Measurements from ENCODE around the gene FOLR2. TPM values are rescaled to one million over a fixed set of nuclear protein-coding genes. Genes with fewer than 3 reads are reported as not detected.

The FOLR2 gene
- polyA plus RNA-seq, 1 of the 3 experiments (the other 2 are of a cell fraction) = not detected

DNA sequence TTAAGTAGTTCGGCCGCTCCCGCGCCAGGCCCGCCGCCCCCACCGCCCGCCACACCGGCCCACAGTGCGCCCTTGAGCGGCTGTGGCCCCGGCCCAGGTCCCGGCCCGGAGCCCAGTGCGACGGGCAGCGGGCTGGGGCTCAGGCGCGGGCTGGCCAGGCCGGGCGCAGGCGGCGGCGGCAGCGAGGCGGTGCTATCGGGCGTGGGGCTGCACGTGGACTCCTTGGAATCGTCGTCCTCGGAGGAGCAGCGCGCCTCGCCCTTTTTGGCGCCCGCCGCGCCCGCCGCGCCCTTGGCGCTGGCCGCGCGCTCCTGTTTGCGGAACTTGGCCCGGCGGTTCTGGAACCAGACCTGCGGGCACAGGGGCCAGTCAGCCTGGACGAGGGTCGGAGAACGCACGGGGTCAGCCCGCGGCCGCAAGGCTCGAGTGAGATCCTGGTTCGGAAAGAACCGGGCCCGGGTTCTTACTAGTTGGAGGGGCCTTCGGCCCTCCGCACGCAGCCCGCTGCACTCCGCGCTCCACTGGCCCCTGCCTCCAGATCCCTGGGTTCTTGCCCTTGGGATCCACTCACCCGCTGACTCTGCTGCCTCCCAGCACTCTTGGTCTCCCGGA, 23.4 kb downstream of the FOLR2 start:
- Histone ChIP-seq H3K9me2 (no peaks in the 10 kb centered on the region), H3K4me3 (ENCODE audit: low read depth in 2 of 2, low read length in 1 of 2) (peak overlapping the region; percentile 49 to 83), H2AFZ (ENCODE audit: low read depth) (no peak overlapping the region), H4K20me1 (ENCODE audit: insufficient read depth) (peaks cover 11% of the 10 kb centered on the region; the same call in 1 of the 2 replicates), H3K27me3 (ENCODE audit: insufficient read depth) (no peaks in the 10 kb centered on the region; the same call in 1 of the 2 replicates), H3K9me3 (no peaks in the 10 kb centered on the region), H3K4me2 (peak overlapping the region; percentile 75), H3F3A (replicated peaks; ENCODE audit: insufficient read depth) (peaks cover 45% of the 10 kb centered on the region), H3K27ac (ENCODE audit: low read depth in 2 of 2, low read length in 1 of 2) (peak overlapping the region; percentile 64 to 90), H3K4me1 (ENCODE audit: control insufficient read depth in 1 of 2, insufficient read depth in 2 of 2, low read depth in 1 of 2, low read length in 1 of 2) (peaks cover 17 to 27% of the 10 kb centered on the region in 2 experiments; a peak in 2 of 4 replicates), H3K79me2 (ENCODE audit: insufficient read depth) (peaks cover 24% of the 10 kb centered on the region), H3K36me3 (replicated peaks in 1 of 2; ENCODE audit: control insufficient read depth in 1 of 2, insufficient read depth in 2 of 2, low read length in 1 of 2) (peaks cover 10 to 36% of the 10 kb centered on the region in 2 experiments), H3K9ac (peak overlapping the region; percentile 50)
- CTCF ChIA-PET = interaction anchor here (1.0 to 19.7 kb wide), 14 partner anchors 15 to 191 kb away, joined by 3 to 314 read pairs (median 4); partner anchors contain the start of genes CLPB and INPPL1
- TF ChIP-seq MAX (IDR thresholded peaks at IDR 0.05; ENCODE audit: low read depth) (peak; percentile 91), TAF1 (IDR thresholded peaks at IDR 0.05; ENCODE audit: borderline replicate concordance, low read depth, low read length) (0 out of 2 replicates have a peak, but pooled peaks have one; percentile 5), SIN3A (IDR thresholded peaks at IDR 0.05; ENCODE audit: borderline replicate concordance, low read depth, low read length) (0 out of 2 replicates have a peak, but pooled peaks have one; percentile 19), CHD2 (IDR thresholded peaks at IDR 0.05; ENCODE audit: low read length, partially characterized antibody) (no peak)
- 26% methylated on average over 33 of the region's 69 CpGs for WGBS (ENCODE audit: low lambda C conversion rate)
- POLR2A ChIA-PET = interaction anchor here (0.6 to 15.5 kb wide), 17 partner anchors 11 to 194 kb away, joined by 3 to 880 read pairs (median 27); partner anchors contain the start of genes CLPB and INPPL1
- no peak for DNase-seq

DNA sequence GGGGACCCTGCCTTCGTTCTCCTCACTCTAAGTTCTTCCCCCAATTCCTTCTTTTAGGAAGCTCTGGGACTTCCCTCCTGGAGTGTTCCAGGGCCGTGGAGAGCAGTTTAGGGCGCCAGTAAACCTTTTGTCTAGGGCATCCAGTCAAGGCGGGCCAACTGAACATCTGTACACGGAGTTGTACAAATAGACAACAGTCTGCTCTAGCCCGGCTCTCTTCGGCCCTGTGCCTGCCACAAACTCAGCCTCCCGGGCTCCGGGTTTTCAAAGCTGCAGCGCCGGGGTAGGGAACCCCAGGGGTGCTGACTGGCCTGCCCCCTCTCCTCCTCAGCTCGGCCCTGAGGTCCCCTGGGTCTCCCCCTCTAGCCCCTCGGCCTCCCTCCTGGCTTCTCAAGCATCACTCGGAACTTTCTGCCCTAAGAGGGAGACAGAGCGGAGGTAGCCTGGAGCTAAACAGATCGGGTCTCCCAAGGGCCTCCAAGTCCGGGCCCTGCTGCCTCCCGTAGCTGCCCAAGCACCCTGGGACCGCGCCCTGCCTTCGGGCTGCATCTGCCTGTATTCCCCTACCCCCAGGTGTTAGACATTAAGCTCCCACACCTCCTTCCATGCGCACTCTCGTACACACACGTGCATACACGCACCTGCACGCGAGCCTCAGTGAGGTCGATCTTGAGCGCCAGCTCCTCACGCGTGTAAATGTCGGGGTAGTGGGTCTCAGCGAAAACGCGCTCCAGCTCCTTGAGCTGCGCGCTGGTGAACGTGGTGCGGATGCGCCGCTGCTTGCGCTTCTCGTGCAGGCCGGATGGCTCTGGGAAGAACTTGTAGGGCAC, 24.1 kb downstream of the FOLR2 start:
- Histone ChIP-seq H2AFZ (ENCODE audit: low read depth) (no peak overlapping the region), H3K4me3 (ENCODE audit: low read depth in 2 of 2, low read length in 1 of 2) (peak overlapping the region; percentile 49 to 83), H3K36me3 (replicated peaks in 1 of 2; ENCODE audit: control insufficient read depth in 1 of 2, insufficient read depth in 2 of 2, low read length in 1 of 2) (peaks cover 10 to 36% of the 10 kb centered on the region in 2 experiments), H3K9me2 (no peaks in the 10 kb centered on the region), H3K9ac (peak overlapping the region; percentile 45), H3F3A (replicated peaks; ENCODE audit: insufficient read depth) (peaks cover 39% of the 10 kb centered on the region), H3K27me3 (ENCODE audit: insufficient read depth) (no peaks in the 10 kb centered on the region; the same call in 1 of the 2 replicates), H3K9me3 (no peaks in the 10 kb centered on the region), H3K4me1 (ENCODE audit: control insufficient read depth in 1 of 2, insufficient read depth in 2 of 2, low read depth in 1 of 2, low read length in 1 of 2) (peaks cover 17 to 27% of the 10 kb centered on the region in 2 experiments; a peak in 2 of 4 replicates), H3K79me2 (ENCODE audit: insufficient read depth) (peaks cover 24% of the 10 kb centered on the region), H3K27ac (ENCODE audit: low read depth in 2 of 2, low read length in 1 of 2) (peak overlapping the region; percentile 64 to 90), H4K20me1 (ENCODE audit: insufficient read depth) (peaks cover 11% of the 10 kb centered on the region; the same call in 1 of the 2 replicates), H3K4me2 (peak overlapping the region; percentile 75)
- WGBS (ENCODE audit: low lambda C conversion rate) = 29% methylated on average over 41 of the region's 44 CpGs
- CTCF ChIA-PET = interaction anchor here (1.0 to 19.7 kb wide), 15 partner anchors 18 to 215 kb away, joined by 3 to 314 read pairs (median 4); partner anchors contain the start of gene CLPB
- DNase-seq = no peak
- TF ChIP-seq GATA2 (CRISPR knock-in tag; IDR thresholded peaks at IDR 0.05) (no peak), TAF1 (IDR thresholded peaks at IDR 0.05; ENCODE audit: borderline replicate concordance, low read depth, low read length) (0 out of 2 replicates have a peak, but pooled peaks have one; percentile 0)
- POLR2A ChIA-PET = interaction anchor here (0.6 to 15.5 kb wide), 17 partner anchors 10 to 530 kb away, joined by 3 to 880 read pairs (median 11); partner anchors contain the start of genes CLPB and INPPL1

Measured in SK-N-SH (cell line).